SIG-M5 (cell line): Measurements from ENCODE around the gene SCNN1B.
"Not testable (repeated sequence)": the region's sequence is repeated elsewhere in the genome, so short reads cannot be mapped to it uniquely, and the experiment has no call there.

Experiments
- DNase-seq: peaks from one replicate; lab custom pipeline; 2025; lab: John Stamatoyannopoulos, UW

SCNN1B gene

DNA sequence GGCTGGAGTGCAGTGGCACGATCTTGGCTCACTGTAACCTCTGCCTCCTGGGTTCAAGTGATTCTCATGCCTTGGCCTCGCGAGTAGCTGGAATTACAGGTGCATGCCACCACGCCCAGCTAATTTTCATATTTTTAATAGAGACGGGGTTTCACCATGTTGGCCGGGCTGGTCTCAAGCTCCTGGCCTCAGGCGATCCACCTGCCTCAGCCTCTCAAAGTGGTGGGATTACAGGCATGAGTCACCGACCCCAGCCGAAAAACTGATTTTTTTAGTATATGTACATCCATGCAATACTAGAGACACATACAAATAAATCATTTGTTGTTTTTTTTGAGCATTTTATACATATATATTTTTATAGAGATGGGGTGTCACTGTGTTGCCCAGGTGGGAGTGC lies 79.6 kb downstream of the SCNN1B start:
- not testable (repeated sequence) for DNase-seq

DNA sequence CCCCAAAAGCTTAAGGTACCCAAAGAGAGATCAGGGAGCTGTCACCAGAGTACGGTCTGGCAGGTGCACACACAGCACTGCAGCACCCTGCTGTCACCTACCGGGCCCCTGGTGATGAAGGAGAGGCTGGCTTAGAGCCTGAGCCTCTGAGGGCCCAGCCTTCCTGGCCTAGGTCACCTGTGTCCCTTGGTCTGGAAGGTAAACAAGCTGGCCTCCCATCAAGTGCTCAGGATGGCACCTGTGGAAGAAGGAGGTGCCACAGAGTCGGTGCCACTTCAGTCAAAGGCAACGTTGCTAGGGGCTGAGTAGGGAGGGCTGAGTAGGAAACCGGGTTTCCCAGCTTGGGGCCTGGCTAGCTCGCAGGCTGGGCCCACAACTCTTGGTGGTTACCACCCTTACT lies 80.2 kb downstream of the SCNN1B start:
- no peak for DNase-seq

DNA sequence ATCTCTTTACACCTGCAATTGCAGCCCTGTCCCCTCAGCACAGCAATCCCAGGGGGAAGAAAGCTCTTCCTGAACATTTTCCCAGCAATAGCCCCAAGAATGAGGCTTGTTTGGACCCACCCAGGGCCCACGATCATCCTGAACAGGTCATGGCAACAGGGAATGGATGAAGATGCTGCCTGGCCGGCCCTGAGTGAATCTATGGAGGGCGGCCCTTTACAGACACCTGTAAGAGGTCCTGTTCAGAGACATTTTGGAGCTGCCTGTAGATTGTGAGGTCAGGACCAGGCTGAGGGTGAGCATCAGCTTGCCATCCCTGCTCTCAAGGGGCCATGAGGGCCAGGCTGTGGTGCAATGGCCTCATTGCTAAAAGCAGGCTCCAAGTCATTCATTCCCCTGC lies 81.8 kb downstream of the SCNN1B start:
- no peak for DNase-seq

DNA sequence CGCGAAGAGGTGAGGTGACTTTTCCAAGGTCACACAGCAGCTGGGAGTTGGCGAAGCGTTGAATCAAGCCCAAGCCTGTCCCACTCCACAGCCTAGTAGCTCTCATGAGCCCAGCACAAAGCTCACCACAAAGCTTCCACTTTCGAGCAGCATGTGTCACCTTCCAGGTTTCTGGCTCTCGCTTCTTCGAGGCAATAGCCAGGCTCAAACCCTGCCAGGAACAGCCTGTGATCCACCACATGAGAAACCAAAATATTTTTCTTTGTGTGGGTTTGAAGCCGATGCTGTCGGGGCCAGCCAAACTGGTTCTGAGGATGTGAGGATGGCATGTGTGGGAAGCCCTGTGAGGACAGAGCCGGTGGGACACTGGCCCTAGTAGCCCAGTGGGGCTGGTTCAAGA lies 82.8 kb downstream of the SCNN1B start:
- no peak for DNase-seq

DNA sequence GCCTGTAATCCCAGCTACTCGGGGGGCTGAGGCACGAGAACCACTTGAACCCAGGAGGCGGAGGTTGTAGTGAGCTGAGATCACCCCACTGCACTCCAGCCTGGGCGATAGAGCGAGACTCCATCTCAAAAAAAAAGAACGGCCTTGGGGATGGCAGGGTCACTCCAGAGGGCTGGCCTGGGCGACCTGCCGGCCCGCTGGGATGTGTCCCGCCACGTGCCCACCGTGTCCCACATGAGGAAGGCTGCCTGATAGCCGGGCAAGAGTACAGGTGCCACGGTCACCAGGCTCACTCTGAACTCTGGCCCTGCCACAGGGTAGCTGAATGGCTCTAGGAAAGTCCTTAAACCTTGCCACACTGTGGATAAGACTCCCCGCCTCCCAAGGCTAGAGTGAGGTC lies 83.3 kb downstream of the SCNN1B start:
- no peak for DNase-seq

DNA sequence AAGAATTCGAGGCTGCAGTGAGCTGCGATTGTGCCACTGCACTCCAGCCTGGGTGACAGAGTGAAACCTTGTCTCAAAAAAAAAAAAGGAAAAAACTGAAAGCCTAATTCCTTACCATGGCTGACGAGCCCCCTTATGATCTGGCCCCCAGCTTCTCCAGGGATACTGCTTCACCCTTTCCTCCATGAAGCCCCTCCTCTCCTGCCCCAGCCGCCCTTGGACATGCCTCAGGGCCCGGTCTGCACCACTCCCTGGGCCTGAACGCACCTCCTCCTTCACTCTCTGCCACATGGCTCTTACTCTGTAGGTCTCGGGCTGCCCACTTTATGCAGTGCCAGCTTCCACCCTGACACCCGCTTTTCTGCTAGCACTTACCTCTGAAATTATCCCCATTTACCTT lies 85.6 kb downstream of the SCNN1B start:
- no peak for DNase-seq

DNA sequence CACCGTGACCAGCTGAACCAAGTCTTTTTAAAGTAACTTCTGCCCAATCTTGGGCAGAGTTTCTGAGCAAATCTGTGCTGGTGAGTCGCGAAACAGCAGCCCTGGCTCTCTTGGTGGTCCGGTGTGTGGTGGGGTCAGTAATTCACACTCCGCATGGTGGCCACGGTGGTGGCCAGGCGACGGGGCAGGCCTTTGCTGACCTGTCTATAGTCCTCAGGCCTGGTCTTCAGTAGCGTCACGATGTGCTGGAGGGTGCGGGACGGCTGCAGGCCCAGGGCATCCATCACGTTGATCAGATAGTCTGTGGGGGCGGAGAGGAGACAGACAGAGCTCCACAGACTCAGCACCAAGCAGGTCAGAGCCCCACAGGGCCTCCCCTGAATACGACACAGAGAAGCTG lies 86.7 kb downstream of the SCNN1B start:
- DNase-seq, result no peak

DNA sequence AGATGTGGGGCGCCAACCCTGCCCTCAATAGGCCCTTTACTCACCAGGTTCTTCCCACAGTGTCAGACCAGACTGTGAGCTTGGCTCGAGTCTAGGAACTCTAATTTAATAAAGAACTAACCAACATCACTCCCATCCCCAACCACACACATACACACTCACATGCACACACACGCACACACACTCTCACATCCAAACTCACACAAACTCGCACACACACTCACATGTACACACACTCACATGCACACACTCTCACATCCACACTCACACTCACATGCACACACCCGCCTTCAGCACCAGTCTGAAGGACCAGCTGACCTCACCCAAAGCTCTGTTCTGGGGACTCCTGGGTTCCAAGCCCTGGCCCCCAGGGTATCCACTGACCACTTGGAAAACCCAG lies 87.1 kb downstream of the SCNN1B start:
- no peak for DNase-seq

DNA sequence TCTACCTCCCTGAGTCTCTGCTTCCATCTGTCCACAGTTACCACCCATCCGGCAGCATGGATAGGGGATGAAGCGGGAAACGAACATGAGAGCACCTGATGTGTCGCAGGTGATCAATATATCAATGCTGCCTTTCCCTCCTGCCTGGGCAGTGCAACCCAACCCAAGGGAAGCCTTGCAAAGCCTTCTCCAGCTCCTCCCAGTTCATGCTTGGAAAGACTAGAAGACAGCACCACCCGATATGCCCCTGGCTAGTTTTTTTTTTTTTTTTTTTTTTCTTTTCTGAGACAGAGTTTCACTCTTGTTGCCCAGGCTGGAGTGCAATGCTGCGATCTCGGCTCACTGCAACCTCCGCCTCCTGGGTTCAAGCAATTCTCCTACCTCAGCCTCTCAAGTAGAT lies 87.8 kb downstream of the SCNN1B start:
- not testable (repeated sequence) for DNase-seq

DNA sequence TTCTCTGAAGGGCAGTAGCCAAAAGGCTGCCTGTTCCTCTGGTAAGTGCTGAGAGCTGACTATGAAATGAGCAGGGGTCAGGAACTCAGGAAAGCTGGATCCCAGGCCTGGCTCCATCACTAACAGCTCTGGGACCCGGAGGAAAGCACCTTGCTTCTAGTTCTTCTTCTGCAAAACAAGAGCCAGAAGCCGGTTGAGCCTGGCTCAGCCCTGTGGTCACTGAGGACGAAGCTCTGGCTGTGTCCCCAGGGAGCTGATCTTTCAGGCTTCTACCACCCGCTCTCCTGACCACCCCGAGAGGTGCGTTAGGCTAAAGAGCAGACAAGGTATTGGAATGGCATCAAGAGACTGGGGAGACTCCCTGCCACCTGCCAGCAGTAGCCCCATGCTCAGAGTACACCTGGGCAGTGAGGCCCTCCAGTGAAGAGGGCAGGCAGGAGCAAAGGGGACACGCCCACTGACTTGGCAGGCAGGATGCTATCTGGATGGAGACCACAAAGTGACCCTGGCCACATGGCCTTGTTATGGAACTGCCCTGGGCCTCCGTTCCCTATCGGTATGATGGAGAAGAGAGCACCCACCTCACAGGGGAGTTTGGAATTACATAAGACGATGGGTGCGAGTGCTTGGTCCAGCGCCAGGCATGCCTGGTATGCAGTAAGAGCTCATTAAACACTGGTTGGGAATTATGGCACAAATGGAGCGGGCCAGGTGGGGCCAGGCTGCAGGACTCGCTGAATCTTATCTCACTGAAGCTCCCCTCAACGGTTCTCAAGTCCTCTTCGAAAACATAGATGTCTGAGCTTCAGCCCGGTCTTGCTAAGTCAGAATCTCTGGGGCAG lies 89.5 kb downstream of the SCNN1B start:
- no peak for DNase-seq

DNA sequence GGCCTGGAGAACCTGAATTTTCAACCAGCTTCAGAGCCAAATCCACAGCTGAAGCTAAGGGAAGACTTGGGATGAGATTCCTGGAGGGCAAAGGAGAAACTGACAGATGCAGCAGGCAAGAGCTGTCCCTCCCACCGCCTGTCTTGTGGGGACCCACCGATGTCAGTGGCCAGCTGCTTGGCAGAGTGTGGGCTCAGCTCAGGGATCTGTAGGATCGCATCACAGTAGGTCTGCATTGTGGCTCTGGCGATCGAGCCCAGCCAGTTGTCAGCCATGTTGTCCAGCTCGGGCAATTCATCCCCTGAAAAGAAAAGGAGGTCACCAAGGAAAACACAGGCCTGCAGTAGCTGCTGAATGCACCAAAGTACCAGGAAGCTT lies 90.1 kb downstream of the SCNN1B start:
- DNase-seq, result no peak

DNA sequence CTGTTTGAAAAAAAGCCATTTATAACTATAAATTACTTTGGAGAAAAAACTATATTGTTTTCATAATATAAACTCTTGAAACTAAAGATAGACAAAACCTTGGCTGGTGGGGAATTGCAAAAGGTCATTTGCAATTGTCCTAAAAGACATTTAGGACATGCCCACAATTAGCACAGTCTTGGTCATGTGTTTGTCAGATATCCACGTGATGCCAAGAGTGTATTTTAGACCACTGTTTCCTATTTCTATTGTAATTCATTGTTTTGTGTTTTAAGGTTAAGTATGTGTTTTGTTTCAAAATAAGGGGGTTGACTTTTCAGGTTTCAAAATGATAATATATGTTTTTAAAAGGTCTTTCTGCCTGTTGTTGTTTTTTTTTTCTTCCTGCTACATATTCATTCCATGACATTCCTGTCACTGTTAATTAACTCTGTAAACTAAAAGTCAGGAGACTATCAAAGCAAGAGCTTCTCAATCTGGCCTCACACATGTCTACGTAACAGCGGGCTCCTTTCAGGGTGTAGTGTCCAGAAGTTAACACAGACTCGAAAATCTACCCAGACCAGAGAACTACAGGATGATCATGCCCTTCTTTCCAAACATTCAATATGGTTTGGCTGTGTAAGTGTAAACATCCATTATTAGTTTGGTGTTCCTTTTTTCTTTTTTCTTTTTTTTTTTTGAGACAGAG lies 92.2 kb downstream of the SCNN1B start:
- no peak for DNase-seq

DNA sequence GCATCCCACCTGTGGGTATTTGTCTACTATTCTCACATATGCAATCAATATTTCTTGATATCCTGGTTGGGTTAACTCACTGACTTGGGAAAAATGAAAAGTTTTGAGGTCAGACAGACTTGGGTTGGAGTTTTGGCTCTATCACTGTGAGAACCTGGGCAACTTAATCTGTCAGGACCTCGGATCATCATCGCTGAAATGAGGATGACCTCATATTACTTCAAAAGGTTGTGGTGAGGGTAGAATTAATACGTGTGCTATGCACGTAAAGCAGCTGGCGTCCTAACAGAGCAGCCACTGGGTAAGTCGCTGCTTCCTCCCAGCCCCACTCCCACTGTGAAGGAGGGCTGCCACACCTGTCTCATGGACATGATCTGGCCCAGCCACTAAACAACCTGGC lies 93.6 kb downstream of the SCNN1B start:
- DNase-seq, result no peak

DNA sequence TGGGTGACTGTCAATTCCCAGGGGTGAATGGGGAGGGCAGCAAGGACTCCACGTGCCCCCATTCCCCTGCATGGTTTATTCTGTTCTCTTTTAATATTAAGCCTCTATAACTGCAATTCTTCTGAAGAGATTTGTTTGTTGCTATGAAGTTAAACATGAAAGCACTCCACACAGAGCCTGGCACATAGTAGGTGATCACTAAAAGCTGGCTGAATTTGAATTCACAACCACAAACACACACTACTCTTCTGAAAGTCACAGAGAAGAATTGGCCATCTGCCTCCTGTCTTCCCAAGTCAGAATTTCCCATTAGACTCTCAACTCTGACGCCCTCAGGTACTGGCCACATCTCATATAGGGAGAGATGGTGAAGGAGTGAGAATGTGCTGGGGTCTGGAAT lies 95.4 kb downstream of the SCNN1B start:
- DNase-seq, result no peak

DNA sequence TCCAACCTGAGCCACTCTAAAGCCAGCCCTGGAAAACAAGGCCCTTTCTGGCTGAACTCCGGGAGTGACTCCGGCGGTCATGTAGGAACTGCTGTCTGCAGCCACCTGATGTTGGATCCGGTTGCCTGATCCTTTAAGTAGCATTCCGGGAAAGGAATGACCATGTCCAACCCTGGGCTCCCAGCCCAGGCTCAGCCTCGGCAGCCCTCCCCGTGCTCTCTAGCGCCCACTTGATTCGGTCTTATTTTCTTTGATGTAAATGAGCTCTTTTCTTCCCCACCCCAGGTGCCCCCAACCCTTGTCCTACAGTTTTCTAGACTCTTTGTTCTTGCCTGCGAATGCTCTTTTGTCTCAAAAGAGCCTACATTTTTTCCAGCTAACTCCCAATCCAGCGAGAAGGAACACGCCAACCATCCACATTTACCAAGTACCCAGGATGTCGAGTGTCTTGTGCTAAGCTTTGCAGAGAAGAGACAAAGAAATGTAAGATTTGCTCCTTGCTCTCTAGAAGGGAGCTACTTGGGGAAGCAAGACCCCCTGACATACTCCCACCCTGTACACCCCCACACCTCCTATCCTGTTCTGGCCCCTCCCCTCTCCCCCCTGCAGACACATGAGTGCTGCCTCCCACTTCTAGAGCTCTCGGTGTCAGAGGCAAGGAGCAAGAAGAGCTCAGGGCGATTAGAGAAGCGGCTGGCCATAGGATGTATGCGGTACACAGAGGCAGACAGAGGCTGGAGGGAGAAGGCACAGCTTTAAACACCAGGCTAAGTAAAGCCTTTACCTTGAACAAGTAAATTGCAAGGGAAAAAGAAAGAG lies 97.1 kb downstream of the SCNN1B start:
- no peak for DNase-seq

DNA sequence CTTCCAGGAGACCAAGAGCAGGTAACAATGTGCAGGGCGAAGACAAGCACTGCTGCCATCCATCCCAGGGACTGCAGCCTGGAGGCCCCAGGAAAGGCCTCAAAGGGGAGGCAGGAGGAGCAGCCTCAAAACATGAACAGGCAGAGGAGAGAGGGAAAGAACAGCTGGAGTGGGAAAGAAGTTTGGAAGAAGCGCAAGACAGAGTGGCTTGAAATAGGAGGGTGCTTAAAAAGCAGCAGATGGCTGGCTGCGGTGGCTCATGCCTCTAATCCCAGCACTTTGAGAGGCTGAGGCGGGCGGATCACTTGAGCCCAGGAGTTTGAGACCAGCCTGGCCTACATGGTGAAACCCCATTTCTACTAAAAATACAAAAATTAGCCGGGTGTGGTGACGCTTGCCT lies 98.3 kb downstream of the SCNN1B start:
- DNase-seq, result not testable (repeated sequence)

DNA sequence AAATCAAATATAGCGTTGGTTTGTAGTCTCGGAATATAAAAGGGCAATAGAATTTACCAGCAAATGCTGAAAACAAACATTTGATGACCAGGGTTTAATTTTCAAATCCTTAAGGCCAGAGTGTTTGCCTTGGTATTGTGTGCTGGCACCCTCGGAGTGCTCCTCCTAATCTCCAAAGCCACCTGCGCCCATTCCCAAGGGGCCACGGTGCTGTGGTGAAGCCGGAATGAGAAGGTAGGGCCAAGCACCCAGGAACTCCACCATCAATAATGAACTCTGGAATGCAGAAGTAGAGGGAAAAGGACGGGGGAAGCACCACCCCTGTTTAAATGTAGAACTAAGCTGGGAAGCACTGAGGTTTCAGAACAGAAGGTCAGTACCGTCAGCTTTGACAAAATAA lies 99.0 kb downstream of the SCNN1B start:
- DNase-seq, result no peak

DNA sequence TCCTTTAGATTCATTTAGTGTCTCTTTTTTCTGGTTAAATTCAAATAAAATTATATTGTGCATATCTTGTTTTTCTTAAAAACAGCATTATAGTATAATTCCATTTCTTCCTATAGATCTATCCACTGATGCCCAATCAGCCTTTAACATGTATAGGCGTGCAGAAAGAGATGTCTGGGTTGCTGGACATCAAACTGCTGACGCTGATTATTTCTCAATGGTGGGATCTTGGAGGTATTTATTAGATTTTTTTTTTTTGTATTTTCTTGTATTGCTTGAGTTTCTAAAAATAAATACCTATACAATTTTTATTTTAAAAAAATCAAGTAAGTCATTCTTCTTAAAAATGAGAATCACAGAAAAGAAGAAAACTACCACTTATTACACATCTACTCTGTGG lies 100.0 kb downstream of the SCNN1B start:
- no peak for DNase-seq

DNA sequence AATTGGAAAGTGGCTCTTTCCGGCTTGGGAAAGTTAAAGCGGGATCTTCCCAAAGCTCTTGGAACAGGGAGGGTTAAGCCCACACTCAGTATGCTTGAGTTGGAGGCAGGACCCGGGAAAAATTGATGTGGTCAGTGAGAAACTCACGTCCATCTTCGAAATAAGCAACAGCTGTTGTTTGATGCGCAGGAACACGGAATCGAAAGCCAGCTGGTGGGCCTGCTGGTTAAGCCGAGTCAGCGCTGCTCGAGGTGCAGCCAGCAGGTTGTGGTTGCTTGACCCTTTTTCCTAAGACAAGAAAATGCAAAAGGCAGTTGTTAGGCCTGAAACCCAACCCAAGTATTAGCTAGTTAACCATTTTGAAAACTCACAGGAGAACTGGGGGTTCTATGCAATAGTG lies 101.4 kb downstream of the SCNN1B start:
- no peak for DNase-seq

DNA sequence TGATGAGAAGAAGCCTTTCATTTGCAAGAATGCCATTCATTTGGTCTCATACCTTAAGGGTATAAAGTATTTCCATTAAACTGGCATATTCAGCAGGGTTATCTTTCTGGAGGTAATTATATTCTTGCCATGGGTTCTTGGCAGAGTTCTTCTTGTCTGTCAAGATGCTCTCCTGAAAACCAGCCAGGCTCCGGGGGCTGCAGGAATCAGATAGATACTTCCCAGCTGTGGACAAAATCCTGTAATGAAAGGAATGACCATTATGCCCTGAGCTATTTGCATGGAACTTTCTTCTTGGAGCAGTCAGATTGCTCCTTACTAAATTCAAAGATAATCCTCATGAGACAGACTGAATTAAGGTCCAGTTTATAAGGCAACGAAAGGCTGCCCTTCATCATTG lies 103.9 kb downstream of the SCNN1B start:
- no peak for DNase-seq

DNA sequence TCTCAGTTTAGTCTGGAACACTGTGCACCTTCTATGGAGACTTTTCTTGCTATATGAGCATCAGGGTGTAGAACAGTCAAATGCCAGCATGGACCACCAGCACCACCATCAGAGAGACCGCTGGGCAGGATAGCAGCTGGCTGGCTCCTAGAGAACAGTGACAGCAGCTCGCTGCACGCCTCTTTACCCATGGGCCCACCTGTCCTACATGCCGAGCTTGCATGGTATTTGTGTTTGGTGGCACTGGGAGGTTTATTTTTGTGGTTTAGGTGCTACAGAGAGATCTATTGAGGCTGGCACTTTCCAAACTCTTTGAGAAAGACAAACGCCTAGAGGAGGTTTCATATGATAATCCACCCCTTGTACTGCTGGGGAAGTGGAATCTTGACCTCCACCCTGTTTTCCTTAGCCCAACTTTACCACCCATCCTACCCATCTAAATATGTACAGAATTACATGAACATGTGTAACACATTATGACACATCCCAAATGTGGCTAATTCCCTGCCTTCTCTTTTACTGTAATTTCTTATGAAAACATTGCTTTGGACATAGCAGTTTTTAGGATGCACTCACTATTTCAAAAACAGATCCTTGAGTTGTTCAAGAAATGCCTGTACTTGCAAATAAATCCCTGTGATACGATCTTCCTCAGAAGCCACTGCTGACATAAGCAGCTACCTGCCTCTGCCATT lies 104.6 kb downstream of the SCNN1B start:
- no peak for DNase-seq

DNA sequence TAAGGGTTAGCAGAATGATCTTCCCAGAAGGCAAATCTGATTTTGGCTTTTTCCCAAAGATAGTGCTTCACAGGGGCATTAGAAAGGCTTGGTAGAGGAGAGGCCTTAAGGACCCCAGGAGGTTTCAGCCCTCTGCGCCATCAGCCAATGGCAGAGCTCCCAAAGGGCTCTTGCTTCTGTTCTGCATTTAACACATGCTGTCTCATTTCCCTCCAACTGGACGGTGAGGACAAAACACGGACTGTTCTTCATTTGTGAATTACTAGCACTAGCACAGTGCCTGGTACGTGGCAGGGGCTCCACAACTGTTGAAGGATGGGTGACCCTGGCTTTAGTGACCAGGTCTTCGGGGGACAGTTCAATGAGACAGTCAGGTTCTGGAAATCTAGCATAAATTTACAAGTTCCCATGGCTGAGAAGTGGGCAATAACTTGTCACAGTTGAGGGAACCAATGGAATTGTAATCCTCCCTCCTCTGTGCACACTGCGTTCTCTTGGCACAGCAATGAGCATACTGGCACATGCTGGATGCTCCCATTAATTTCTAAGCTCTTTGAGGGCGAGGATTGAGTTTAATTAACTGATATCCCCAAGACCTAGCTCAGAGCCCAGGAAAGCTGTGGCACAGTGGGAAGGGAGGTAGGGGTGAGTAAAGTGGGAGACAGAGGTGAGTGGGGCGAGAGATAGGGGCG lies 105.5 kb downstream of the SCNN1B start:
- DNase-seq, result no peak
